Stimulated activated CD4-positive, alpha-beta T cell treated with anti-CD3 and anti-CD28 coated beads, Interleukin-4, amount 100 ng/mL, for 1 hour (primary cell): ENCODE measurements around the gene GLI2.

Source experiments
- DNase-seq: peaks from one replicate; pipeline ENCODE4 v3.0.0-alpha.2; 2020

The GLI2 gene

GRCh38 chr2:120738786-120739437 is 3.2 kb downstream of the GLI2 start:
- no peak for DNase-seq

- DNase-seq, result no peak
Observed at GRCh38 chr2:120739438-120740090, 3.9 kb downstream of the GLI2 start.

GRCh38 chr2:120740375-120740764 is 4.7 kb downstream of the GLI2 start:
- DNase-seq, result no peak

- no peak for DNase-seq
Observed at GRCh38 chr2:120740765-120741524, 5.3 kb downstream of the GLI2 start.

- no peak for DNase-seq
Observed at GRCh38 chr2:120741571-120742561, 6.2 kb downstream of the GLI2 start.

- no peak for DNase-seq
Observed at GRCh38 chr2:120743657-120744056, 8.0 kb downstream of the GLI2 start.

- DNase-seq, result no peak
Observed at GRCh38 chr2:120744817-120745216, 9.1 kb downstream of the GLI2 start.

GRCh38 chr2:120745420-120746111 is 9.9 kb downstream of the GLI2 start:
- DNase-seq, result no peak

GRCh38 chr2:120746144-120746543 is 10.5 kb downstream of the GLI2 start:
- no peak for DNase-seq

GRCh38 chr2:120747281-120747680 is 11.6 kb downstream of the GLI2 start:
- DNase-seq, result no peak

GRCh38 chr2:120747706-120748105 is 12.0 kb downstream of the GLI2 start:
- DNase-seq, result no peak

GRCh38 chr2:120748310-120748709 is 12.6 kb downstream of the GLI2 start:
- no peak for DNase-seq

GRCh38 chr2:120748741-120749140 is 13.1 kb downstream of the GLI2 start:
- DNase-seq, result no peak

GRCh38 chr2:120749506-120750431 is 14.1 kb downstream of the GLI2 start:
- DNase-seq, result no peak

- DNase-seq, result no peak
Observed at GRCh38 chr2:120750488-120751210, 15.0 kb downstream of the GLI2 start.

GRCh38 chr2:120751553-120751952 is 15.9 kb downstream of the GLI2 start:
- no peak for DNase-seq

- no peak for DNase-seq
Observed at GRCh38 chr2:120754067-120754960, 18.6 kb downstream of the GLI2 start.

GRCh38 chr2:120758181-120759144 is 22.8 kb downstream of the GLI2 start:
- no peak for DNase-seq
